ENCODE data around the gene GPR31. TPM values are rescaled to one million over a fixed set of nuclear protein-coding genes. Genes with fewer than 3 reads are reported as not detected.
"Not testable (repeated sequence)": the region's sequence is repeated elsewhere in the genome, so short reads cannot be mapped to it uniquely, and the experiment has no call there.

Gene GPR31
- total RNA-seq, 4 donors from 2014 or later = not detected

DNA sequence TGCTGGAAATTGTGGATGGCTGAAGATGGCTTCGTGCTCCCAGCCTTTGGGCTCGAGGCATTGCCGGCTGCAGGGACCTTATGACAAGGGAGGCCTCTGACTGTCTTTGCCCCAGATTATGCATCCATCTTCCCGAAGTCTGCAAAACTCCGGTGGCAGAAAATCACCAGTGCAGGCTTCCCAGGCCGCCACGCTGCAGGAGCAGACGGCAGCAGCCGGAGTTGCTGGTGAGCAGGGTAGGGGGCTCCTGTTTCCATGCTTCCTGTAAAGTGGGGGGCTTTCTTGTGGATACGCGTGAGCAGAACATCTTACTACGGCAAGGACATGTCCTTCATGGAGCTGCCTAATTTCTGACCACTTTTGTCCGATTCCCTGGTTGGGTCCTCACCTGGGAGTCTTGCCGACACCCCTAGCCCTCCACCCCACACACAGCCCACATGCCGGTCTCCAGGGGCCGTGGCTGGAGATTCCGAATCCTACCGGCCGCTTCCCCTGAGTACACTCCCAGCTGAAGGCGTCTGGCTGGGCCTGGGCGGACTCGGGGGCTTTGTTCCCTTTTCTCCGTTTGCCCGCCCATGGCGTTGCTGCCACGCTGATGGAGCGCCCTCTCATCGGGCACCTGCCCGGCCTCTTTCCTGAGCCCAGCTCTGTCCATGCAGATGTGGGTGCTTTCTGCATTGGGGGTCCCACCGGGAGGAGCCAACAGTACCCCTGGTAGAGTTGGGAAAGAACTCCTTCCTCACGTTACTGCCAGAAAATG, 21.3 kb upstream of the GPR31 start:
- not testable (repeated sequence) for DNase-seq (ENCODE audit: low spot score); ATAC-seq (ENCODE audit: low FRiP score)

DNA sequence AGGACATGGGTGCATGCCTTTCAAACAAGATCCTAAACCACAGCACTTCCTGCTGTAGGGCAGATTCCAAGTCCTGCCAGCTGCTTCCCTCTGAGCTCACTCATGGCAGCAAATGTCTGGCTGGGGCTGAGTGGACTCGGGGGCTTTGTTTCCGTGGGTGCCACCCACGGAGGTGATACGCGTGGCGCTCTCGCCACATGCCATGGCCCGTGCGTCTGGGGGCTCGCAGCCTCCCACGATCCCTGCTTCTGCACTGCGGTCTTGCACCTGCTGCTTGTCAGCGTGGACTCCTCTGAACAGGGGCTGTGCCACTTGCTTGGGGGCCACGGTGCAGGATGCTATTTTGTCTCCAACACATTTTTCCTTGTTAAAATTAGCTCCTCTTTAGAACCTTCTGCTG, 19.5 kb upstream of the GPR31 start:
- not testable (repeated sequence) for DNase-seq (ENCODE audit: low spot score); ATAC-seq (ENCODE audit: low FRiP score)

DNA sequence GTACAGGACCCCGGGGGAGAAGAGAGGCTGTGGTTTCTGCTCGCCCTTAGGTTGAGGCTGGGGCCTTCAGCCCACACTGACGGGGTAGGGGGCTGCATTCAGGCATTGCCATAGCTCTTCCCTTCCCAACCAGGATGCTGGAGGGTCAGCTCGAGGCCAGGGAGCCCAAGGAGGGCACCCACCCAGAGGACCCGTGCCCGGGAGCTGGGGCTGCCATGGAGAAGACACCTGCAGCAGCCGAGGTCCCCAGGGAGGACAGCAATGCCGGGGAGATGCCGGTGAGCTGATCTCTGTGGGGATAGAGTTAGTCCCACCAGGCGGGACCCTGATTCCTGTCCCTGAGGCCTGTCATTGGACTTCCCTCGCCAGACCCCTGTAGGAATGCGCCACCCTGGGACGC, 14.2 kb upstream of the GPR31 start:
- not testable (repeated sequence) for DNase-seq (ENCODE audit: low spot score); ATAC-seq (ENCODE audit: low FRiP score)

DNA sequence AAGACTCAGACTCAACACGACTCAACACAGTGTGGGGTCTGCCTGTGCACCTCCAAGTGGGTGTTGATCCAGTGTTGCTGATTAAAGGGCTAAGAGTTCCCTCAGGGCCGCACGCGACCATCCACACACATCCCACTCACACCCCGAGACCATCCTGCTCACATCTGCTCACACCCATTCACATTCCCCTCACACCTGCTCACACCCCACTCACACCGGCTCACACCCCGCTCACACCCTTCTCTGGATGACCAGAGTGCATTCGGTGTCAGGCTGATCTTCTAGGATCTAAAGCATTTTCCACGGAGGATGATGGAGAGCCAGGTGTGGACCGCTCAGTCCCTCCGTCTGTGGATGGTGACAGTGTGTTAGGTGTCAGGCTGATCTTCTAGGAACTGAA, 13.5 kb upstream of the GPR31 start:
- not testable (repeated sequence) for ATAC-seq (ENCODE audit: low FRiP score); DNase-seq (ENCODE audit: low spot score)

DNA sequence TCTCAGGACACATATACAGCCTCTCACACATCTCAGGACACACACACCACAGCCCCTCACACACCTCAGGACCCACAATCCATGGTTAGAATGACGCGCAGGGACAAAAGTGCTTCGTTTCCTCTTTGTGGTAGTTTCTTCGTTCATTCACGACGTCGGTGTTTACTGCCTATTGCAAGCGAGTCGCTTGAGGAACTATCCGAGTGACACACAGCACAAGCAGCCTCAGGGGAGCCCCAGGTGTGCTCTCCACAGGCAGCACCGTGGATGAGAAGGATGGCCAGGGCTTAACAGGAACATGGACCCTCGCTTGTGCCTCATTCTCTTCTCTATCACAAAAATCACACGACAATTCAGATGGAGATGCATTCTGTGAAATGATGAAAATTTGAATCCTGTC, 12.1 kb upstream of the GPR31 start:
- not testable (repeated sequence) for DNase-seq (ENCODE audit: low spot score); ATAC-seq (ENCODE audit: low FRiP score)

DNA sequence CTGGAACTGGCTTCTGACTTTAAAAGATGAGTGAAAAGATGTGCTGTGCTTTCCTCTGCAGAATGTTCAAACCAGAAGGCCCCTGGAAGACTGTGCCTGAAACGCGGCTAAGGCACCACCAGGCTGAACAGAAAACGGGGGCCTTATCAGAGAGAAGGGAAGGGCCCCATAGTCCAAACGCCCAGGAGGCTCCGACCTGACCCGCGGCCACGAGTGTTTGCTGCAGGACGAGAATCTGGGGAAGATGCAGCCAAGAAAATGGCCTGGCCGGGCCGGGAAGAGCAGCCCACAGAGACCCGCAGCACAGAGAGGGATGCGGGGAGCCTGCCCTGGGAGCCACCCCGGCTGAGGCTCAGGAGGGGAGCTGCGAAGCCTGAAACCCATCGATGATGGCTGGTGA, 10.5 kb upstream of the GPR31 start:
- ATAC-seq (ENCODE audit: low FRiP score); DNase-seq (ENCODE audit: low spot score): not testable (repeated sequence)

DNA sequence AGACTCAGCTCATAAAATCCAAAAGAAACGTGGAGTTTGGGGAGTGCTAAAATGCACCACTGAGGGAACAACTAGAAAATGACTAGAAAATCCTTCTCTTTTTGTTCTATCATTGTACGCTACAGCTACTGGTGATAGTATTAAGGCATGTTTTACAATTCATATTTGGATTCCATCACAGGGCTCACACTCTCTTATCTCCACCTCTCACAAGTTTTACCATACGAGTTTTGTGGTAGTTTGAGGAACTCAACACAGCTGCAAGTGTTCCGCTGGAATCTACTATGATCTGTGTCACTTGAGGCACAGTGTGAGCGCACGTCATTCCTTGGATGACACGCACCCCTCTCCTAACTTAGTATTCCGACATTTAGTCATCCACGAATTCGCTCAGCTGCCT, 9.9 kb upstream of the GPR31 start:
- not testable (repeated sequence) for DNase-seq (ENCODE audit: low spot score); ATAC-seq (ENCODE audit: low FRiP score)

DNA sequence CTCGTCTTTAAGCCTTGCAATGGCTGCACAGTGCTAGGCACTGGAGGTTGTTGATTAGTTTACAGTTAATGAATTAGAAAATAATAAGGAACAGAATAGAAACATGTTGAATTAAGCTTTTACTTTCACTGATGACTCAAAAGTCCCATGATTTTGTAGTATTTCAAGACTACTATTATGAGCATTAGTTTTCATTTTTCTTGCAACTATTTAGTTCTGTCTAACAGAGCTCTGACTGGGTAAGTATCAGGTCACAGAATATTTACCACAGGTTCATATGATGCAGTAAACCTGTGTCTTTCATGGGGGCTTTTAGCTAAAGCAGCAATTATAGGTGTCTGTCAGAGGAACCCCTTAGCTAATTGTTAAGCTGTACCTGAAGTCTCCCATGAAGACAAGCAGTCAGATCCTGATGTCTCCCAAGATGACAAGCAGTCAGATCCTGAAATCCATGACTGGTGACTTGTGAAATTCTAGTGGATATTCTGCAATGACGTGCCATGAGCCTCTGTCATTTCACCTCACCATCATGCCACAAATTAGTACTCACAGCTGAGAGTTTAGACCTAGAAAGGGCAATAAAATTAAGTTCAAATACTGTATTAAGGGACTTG, 8.2 kb upstream of the GPR31 start:
- TF ChIP-seq, protein P1, sequence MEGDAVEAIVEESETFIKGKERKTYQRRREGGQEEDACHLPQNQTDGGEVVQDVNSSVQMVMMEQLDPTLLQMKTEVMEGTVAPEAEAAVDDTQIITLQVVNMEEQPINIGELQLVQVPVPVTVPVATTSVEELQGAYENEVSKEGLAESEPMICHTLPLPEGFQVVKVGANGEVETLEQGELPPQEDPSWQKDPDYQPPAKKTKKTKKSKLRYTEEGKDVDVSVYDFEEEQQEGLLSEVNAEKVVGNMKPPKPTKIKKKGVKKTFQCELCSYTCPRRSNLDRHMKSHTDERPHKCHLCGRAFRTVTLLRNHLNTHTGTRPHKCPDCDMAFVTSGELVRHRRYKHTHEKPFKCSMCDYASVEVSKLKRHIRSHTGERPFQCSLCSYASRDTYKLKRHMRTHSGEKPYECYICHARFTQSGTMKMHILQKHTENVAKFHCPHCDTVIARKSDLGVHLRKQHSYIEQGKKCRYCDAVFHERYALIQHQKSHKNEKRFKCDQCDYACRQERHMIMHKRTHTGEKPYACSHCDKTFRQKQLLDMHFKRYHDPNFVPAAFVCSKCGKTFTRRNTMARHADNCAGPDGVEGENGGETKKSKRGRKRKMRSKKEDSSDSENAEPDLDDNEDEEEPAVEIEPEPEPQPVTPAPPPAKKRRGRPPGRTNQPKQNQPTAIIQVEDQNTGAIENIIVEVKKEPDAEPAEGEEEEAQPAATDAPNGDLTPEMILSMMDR (IDR thresholded peaks at IDR 0.05) = no peak
- ATAC-seq (ENCODE audit: low FRiP score) = no peak
- no peak for DNase-seq (ENCODE audit: low spot score)

DNA sequence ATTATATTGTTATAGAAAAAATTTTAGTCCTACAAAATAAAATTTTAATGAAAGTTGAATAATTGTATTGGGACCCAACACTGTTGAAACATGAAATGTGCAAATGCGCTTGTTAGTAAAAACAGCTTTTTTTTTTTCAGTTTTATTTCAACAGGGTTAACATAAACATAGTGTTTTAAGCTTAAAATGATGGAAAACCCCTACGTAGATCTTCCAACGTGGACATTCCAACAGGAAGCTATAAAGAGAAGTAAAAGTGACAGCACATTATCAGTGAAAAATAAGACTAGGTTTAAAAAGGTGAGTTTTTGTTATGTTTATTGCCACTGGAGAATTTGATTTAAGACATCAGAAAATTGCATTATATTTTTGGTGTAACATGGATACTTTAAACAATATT, 6.5 kb upstream of the GPR31 start:
- ATAC-seq (ENCODE audit: low FRiP score) (no peak), DNase-seq (ENCODE audit: low spot score) (no peak)
- TF ChIP-seq, protein P1 (IDR thresholded peaks at IDR 0.05) = no peak

DNA sequence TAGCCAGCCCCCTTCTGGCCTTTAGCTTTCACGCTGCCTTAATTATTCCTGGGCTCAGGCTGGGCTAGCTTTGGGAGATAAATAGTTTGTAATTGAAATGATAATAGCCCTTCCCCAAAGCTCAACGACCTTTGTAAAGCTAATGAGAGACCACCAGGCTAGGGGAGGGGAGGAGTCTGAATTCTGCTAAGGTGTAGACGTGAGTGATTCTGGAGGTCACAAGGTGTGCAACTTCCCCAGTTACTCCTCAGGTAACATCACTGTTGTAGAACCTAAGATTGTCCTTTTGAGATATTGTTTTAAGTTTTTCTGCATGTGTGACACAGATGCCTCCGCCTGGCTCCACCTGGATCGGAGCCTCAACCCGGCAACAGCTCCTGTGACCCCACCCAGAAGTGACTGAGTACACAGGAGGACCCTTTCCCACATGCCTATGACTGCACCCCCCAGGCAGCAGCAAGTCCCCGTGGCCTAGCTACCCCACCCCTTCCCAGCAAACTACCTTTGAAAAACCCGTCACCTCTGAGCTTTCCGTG, 5.8 kb upstream of the GPR31 start:
- TF ChIP-seq, protein P1 (IDR thresholded peaks at IDR 0.05) = no peak
- ATAC-seq (ENCODE audit: low FRiP score) (no peak), DNase-seq (ENCODE audit: low spot score) (no peak)

DNA sequence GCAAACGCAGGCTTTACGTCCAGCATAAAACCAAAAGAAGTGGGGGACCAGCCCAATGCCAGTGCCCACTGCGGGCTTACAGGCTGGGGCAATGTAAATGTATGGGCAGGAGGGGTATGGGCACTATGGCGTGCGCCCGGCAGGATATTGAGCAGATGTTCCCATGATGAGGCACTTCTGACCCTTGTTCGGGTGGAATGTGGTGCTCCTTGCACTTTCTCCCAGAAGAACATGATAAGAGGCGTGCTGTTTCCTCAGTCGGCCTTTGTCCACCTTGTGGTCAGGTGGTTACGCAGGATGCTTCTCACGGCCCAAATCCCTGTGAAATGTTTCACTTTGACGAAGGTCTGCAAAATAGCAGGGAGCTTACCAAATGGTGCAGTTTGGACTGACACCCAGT, 4.8 kb upstream of the GPR31 start:
- no peak for ATAC-seq (ENCODE audit: low FRiP score)
- TF ChIP-seq, protein P1 (IDR thresholded peaks at IDR 0.05) = no peak
- no peak for DNase-seq (ENCODE audit: low spot score)
